ENCODE measurements around the gene HDAC4.

The HDAC4 gene

GRCh38 chr2:239262484-239263230 is 138.2 kb downstream of the HDAC4 start:
- intact Hi-C loops (cut with DNase I), result no loop called here
- DNase-seq, result peak in 18 of 42 donors; percentile 0 to 39 (median 10)

- peak in 16 of 42 donors; percentile 1 to 30 (median 10) for DNase-seq
- intact Hi-C loops (cut with DNase I), result no loop called here
These were observed 138.9 kb downstream of the HDAC4 start for GRCh38 chr2:239261796-239262483.

- DNase-seq, result peak in 16 of 42 donors; percentile 0 to 33 (median 8)
- intact Hi-C loops (cut with DNase I), result no loop called here
These were observed 139.5 kb downstream of the HDAC4 start for GRCh38 chr2:239261356-239261755.

GRCh38 chr2:239260546-239261327 is 140.1 kb downstream of the HDAC4 start:
- intact Hi-C loops (cut with DNase I), result no loop called here
- DNase-seq, result peak in 18 of 42 donors; percentile 0 to 33 (median 7)

GRCh38 chr2:239259603-239260298 is 141.1 kb downstream of the HDAC4 start:
- intact Hi-C loops (cut with DNase I), result no loop called here
- peak in 21 of 42 donors; percentile 3 to 47 (median 12) for DNase-seq

GRCh38 chr2:239259173-239259572 is 141.6 kb downstream of the HDAC4 start:
- peak in 12 of 42 donors; percentile 1 to 29 (median 6) for DNase-seq
- intact Hi-C loops (cut with DNase I), result no loop called here

- intact Hi-C loops (cut with DNase I), result no loop called here
- peak in 11 of 42 donors; percentile 1 to 39 (median 11) for DNase-seq
These were observed 142.6 kb downstream of the HDAC4 start for GRCh38 chr2:239258248-239258647.

GRCh38 chr2:239257511-239257937 is 143.3 kb downstream of the HDAC4 start:
- intact Hi-C loops (cut with DNase I), result no loop called here
- DNase-seq, result peak in 14 of 42 donors; percentile 0 to 58 (median 10)

GRCh38 chr2:239256350-239256743 is 144.5 kb downstream of the HDAC4 start:
- peak in 16 of 42 donors; percentile 2 to 41 (median 16) for DNase-seq
- intact Hi-C loops (cut with DNase I), result no loop called here

GRCh38 chr2:239255628-239256349 is 145.0 kb downstream of the HDAC4 start:
- DNase-seq, result peak in 14 of 42 donors; percentile 0 to 51 (median 22)
- intact Hi-C loops (cut with DNase I), result no loop called here

GRCh38 chr2:239255218-239255617 is 145.6 kb downstream of the HDAC4 start:
- intact Hi-C loops (cut with DNase I), result no loop called here
- peak in 1 of 42 donors; percentile 22 for DNase-seq

- DNase-seq, result peak in 13 of 42 donors; percentile 11 to 47 (median 33)
- intact Hi-C loops (cut with DNase I), result no loop called here
These were observed 147.0 kb downstream of the HDAC4 start for GRCh38 chr2:239253701-239254436.

GRCh38 chr2:239253264-239253663 is 147.6 kb downstream of the HDAC4 start:
- intact Hi-C loops (cut with DNase I), result no loop called here
- peak in 4 of 42 donors; percentile 0 to 5 (median 4) for DNase-seq

GRCh38 chr2:239252801-239253200 is 148.0 kb downstream of the HDAC4 start:
- intact Hi-C loops (cut with DNase I), result no loop called here
- peak in 35 of 42 donors; percentile 47 to 81 (median 62) for DNase-seq

GRCh38 chr2:239252393-239252792 is 148.4 kb downstream of the HDAC4 start:
- intact Hi-C loops (cut with DNase I), result no loop called here

GRCh38 chr2:239251971-239252370 is 148.8 kb downstream of the HDAC4 start:
- peak in 11 of 42 donors; percentile 9 to 44 (median 21) for DNase-seq
- intact Hi-C loops (cut with DNase I), result no loop called here

More at GRCh38 chr2:239252393-239252792, 148.4 kb downstream of the HDAC4 start:
- peak in 4 of 42 donors; percentile 7 to 13 (median 11) for DNase-seq

All from head of caudate nucleus (tissue), 42 donors.